Natural killer cell (primary cell): Measurements from ENCODE around the gene SMARCA2. TPM values are rescaled to one million over a fixed set of nuclear protein-coding genes. Genes with fewer than 3 reads are reported as not detected.

ENCODE experiments used
- ATAC-seq, 3 donors: fragments of 150-1000 bp in 2 of 3; fragments of 200-7000 bp in 1 of 3; cut with Tn5 transposase; 1 replicate in 1 of 3; 2 replicates in 2 of 3; pipeline ENCODE4 v1.10.0; 2021; ENCODE audit warnings: mild to moderate bottlenecking in 2 of 3, moderate library complexity in 2 of 3
- DNase-seq, 2 donors: peaks; one replicate each; pipeline versions ENCODE4 v3.0.0 to v3.0.0-alpha.2; 2013 to 2021; ENCODE audit warnings: mixed read lengths in 1 of 2
- H3K27ac ChIP-seq: one replicate; pipeline ENCODE4 v1.5.1; 2013; ENCODE audit warnings: mild to moderate bottlenecking, low read length
- H3K27me3 ChIP-seq: one replicate; pipeline ENCODE4 v1.6.1; 2013; ENCODE audit warnings: low read length; ENCODE audit not compliant: control insufficient read depth, insufficient read depth
- H3K36me3 ChIP-seq: one replicate; pipeline ENCODE4 v1.6.1; 2013; ENCODE audit warnings: low read length; ENCODE audit not compliant: control insufficient read depth, insufficient read depth
- H3K4me1 ChIP-seq: one replicate; pipeline ENCODE4 v1.6.1; 2013; ENCODE audit warnings: low read length; ENCODE audit not compliant: control insufficient read depth, insufficient read depth
- H3K4me3 ChIP-seq: one replicate; pipeline ENCODE4 v1.5.1; 2013; ENCODE audit warnings: low read length
- H3K9me3 ChIP-seq: one replicate; pipeline ENCODE4 v1.6.1; 2013; ENCODE audit warnings: low read length; ENCODE audit not compliant: control insufficient read depth, insufficient read depth
- H3K27ac Mint-ChIP-seq, 2 donors: one replicate each; pipeline ENCODE4 v1.8.0; 2022; ENCODE audit warnings: mild to moderate bottlenecking in 2 of 2, mixed read lengths in 2 of 2, moderate library complexity in 1 of 2
- H3K27me3 Mint-ChIP-seq, 2 donors: one replicate each; pipeline ENCODE4 v1.8.0; 2022; ENCODE audit warnings: low read depth in 2 of 2, mixed read lengths in 2 of 2
- H3K36me3 Mint-ChIP-seq: one replicate; pipeline ENCODE4 v1.8.0; 2022; ENCODE audit warnings: mixed read lengths
- H3K4me1 Mint-ChIP-seq, 2 donors: one replicate each; pipeline ENCODE4 v1.8.0; 2022; ENCODE audit warnings: mixed read lengths in 2 of 2
- H3K4me3 Mint-ChIP-seq: one replicate; pipeline ENCODE4 v1.8.0; 2022; ENCODE audit warnings: mild to moderate bottlenecking, moderate library complexity, mixed read lengths
- H3K9me3 Mint-ChIP-seq, 2 donors: one replicate each; pipeline ENCODE4 v1.8.0; 2022; ENCODE audit warnings: mixed read lengths in 2 of 2
- CTCF ChIP-seq: fragments of 200-600 bp; IDR thresholded peaks from one replicate; pipeline ENCODE4 v1.8.0; 2022; ENCODE audit warnings: antibody characterized with exemption
- WGBS: methylation state at CpG from one replicate; pipeline ENCODE4 v1.1.7; 2013; ENCODE audit warnings: missing lambda C conversion rate; ENCODE audit not compliant: insufficient coverage; 5-methylcytosine and 5-hydroxymethylcytosine counted together
- intact Hi-C: fragments of 100-400 bp; cut with micrococcal nuclease; formaldehyde crosslinking; loops from one replicate; pipeline ENCODE4 v1.14.2; 2022
- total RNA-seq, 4 donors: library from RNA; stranded (reverse); fragments of 120-200 nt in 1 of 4; gene quantifications; one replicate each; pipeline versions ENCODE4 v1.2.3 to v1.2.4, GENCODE V29; 2013 to 2022

The SMARCA2 gene
- total RNA-seq, 3 donors from 2014 or later (not counting 1 experiment from before 2014, with no cell fraction given): 303 to 324 (median 308) TPM

DNA sequence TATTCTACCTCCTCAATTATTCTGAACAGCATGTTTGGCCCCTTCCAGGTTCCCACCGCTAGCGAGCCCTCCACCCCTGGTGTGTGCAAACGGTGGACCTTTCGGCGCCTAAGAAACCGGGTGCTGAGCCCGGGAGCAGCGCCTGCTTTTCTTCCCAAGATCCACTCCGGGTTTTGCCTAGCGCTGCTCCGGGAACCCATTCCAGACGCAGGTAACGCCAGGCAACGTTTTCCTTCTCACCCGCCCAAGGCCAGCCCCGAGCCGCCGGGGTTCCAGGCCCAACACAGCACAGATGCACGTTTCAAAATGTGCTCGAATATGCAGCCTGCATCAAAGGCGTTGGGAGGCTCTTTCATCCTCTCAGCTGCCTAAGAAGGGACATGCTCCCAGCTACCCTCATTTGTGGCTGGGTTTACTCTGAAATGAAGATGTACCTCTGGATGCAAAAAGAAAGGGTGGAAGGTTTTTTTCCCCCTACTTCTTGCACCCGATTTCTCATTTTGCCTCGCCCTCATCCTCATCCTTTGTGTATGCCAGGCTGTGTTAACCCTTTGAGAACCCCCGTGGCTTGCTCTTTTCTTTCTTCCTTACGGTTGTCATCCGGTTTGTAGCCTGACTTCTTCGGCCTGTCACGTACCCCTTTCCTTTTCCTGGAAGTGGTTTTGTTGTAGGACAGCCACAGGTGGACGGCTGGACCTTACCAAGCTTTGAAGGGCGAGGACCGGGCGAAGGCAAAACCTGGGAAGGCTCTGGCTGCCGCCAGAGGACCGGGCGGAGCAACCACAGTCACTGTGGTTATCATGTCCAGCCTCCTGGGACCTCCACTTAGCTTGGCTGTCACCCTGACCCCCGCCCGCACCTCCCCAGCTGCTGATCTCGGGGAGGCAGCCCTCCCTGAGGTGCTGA, 226.9 kb downstream of the SMARCA2 start:
- TF ChIP-seq CTCF: no peak
- Mint-ChIP-seq H3K4me3 (peak overlapping the region; percentile 91), H3K27me3 (peaks cover 14 to 30% of the 10 kb centered on the region in 2 donors), H3K9me3 (no peaks in the 10 kb centered on the region), H3K27ac (peak overlapping the region in 1 of 2 donors; percentile 60), H3K4me1 (peaks cover 20 to 23% of the 10 kb centered on the region in 2 donors), H3K36me3 (no peaks in the 10 kb centered on the region)
- no peaks in the 10 kb centered on the region for H3K36me3 ChIP-seq
- H3K27me3 ChIP-seq: no peaks in the 10 kb centered on the region
- WGBS: 2% methylated on average over 38 of the region's 38 CpGs
- DNase-seq (peak; percentile 45 to 74), ATAC-seq (peak; percentile 74 to 91 (median 90))
- peaks cover 4% of the 10 kb centered on the region for H3K9me3 ChIP-seq
- H3K4me1 ChIP-seq: peaks cover 13% of the 10 kb centered on the region
- H3K4me3 ChIP-seq: peak overlapping the region; percentile 34
- no peak overlapping the region for H3K27ac ChIP-seq
- intact Hi-C loops: no loop called here

GRCh38 chr9:2242831-2243330, 227.7 kb downstream of the SMARCA2 start:
- ATAC-seq (no peak), DNase-seq (peak in 1 of 2 donors; percentile 2)
- intact Hi-C loops: no loop called here
- no peak overlapping the region for H3K27ac ChIP-seq
- Mint-ChIP-seq H3K27me3 (peaks cover 16 to 30% of the 10 kb centered on the region in 2 donors), H3K36me3 (no peaks in the 10 kb centered on the region), H3K27ac (peak overlapping the region in 1 of 2 donors; percentile 60), H3K4me3 (peak overlapping the region; percentile 91), H3K4me1 (peaks cover 20 to 23% of the 10 kb centered on the region in 2 donors), H3K9me3 (no peaks in the 10 kb centered on the region)
- no peak overlapping the region for H3K4me3 ChIP-seq
- WGBS: 65% methylated on average over 11 of the region's 11 CpGs
- no peaks in the 10 kb centered on the region for H3K36me3 ChIP-seq
- TF ChIP-seq CTCF: no peak
- H3K4me1 ChIP-seq: peaks cover 13% of the 10 kb centered on the region
- H3K9me3 ChIP-seq: peaks cover 4% of the 10 kb centered on the region
- no peaks in the 10 kb centered on the region for H3K27me3 ChIP-seq
